Measurements from ENCODE around the gene PTP4A2. TPM values are rescaled to one million over a fixed set of nuclear protein-coding genes. Genes with fewer than 3 reads are reported as not detected.

The PTP4A2 gene
- total RNA-seq, result 252 TPM
- long read RNA-seq, transcript PTP4A2-221 (6 exons, 3,921 nt), result major isoform, 243 of 304 reads
- long read RNA-seq, partial matches to known transcripts, result 2 of 304 reads
- long read RNA-seq, other reads (novel, unspliced or antisense), result 53 of 304 reads

GRCh38 chr1:31938184-31938975 is at the start of gene PTP4A2:
Gene PTP4A2, minus strand, starts transcription at chr1:31938368. Its CDS starts 19,303 bp downstream, at chr1:31919065.
- peak; percentile 94 for ATAC-seq
- intact Hi-C loops (cut with micrococcal nuclease), result no loop called here
- DNase-seq, result peak; percentile 96

GRCh38 chr1:31987135-31987619 is 49.0 kb upstream of the PTP4A2 start:
- DNase-seq (no peak), ATAC-seq (no peak)
- intact Hi-C loops (cut with micrococcal nuclease), result no loop called here

DNA sequence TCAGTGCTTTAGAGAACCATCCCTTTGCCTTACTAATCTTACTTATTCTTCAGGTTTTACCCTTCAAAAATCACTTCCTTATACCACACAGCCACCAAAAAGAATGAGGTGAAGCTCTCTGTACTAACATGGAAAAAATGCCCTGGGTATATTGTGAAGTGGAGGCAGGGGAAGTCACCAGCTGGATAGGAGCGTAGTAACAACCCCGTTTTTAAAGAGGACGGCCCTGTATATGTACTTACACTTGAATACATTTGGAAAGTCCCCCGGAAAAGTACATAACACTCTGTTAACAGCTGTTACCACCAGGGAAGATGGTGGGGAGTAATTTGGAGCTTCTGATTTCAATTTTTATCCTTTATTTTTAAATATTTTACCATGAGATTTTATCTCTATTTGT is 47.3 kb upstream of the PTP4A2 start:
- DNase-seq, result no peak
- ATAC-seq, result peak; percentile 20
- intact Hi-C loops (cut with micrococcal nuclease), result no loop called here

- ATAC-seq (peak; percentile 80), DNase-seq (no peak)
- intact Hi-C loops (cut with micrococcal nuclease), result no loop called here
Measured at GRCh38 chr1:31984419-31985347, 46.5 kb upstream of the PTP4A2 start.

DNA sequence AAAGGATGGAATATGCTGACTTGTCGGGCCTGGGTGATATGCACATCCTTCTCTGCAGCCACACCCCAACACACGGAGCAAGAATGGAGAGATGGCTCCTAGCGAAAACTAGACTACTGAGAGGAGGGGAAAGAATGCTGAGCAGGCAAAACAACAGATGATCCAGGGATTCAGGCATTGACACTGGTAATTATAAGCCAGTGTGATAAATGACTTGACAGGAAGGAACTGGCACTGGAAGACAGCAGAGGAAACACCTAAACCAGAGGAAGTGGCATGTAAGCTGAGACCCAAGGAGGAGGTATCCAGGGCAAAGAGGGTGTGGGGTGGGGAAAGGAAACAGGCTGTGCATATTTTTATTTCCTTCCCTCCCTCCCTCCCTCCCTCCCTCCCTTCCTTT is 43.8 kb upstream of the PTP4A2 start:
- intact Hi-C loops (cut with micrococcal nuclease), result no loop called here
- DNase-seq (no peak), ATAC-seq (no peak)

DNA sequence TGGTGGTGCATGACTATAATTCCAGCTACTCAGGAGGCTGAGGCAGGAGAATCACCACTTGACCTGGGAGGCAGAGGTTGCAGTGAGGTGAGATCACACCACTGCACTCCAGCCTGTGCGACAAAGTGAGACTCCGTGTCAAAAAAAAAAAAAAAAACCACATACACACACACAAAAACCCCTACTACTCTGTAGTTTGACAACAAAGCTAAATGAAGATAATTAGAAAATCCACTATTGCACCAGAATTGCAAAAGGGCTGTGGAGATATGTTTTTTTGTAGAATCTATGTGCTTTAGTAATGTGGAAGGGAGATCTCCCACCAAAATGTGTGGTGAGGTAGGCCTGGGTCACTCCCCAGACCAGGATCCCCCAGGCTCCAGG is 43.3 kb upstream of the PTP4A2 start:
- intact Hi-C loops (cut with micrococcal nuclease), result no loop called here
- no peak for ATAC-seq
- no peak for DNase-seq

- intact Hi-C loops (cut with micrococcal nuclease), result no loop called here
- DNase-seq (no peak), ATAC-seq (no peak)
Measured at GRCh38 chr1:31980835-31981455, 42.8 kb upstream of the PTP4A2 start.

GRCh38 chr1:31978843-31979400 is 40.8 kb upstream of the PTP4A2 start:
- intact Hi-C loops (cut with micrococcal nuclease), result loop anchor here (10.0 kb wide), 1 partner anchor 174 kb away; no protein-coding TSS in a partner anchor

GRCh38 chr1:31977385-31978131 is 39.4 kb upstream of the PTP4A2 start:
- ATAC-seq (peak; percentile 79), DNase-seq (no peak)
- intact Hi-C loops (cut with micrococcal nuclease), result loop anchor here (10.0 kb wide), 1 partner anchor 173 kb away; no protein-coding TSS in a partner anchor

More at GRCh38 chr1:31978843-31979400, 40.8 kb upstream of the PTP4A2 start:
- ATAC-seq (no peak), DNase-seq (no peak)

DNA sequence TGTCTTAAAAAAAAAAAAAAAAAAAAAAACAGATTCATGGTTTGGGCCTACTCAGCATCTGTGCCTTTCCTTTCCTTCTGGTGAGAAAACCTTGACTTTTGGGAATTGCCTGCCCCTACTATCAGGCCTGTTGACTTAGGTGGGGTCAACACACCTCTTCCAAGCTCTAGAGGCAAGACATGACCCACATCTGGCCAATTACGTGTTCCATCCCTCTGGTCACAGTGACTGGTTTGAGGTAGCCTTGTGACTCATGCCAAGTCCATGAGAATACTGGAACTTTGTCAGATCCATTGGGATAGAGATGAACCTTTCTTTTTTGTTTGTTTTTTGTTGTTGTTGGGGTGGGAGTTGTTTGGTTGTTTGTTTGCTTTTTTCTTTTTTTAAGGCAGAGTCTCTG is 38.2 kb upstream of the PTP4A2 start:
- no peak for ATAC-seq
- no peak for DNase-seq
- intact Hi-C loops (cut with micrococcal nuclease), result loop anchor here (10.0 kb wide), 1 partner anchor 172 kb away; no protein-coding TSS in a partner anchor

DNA sequence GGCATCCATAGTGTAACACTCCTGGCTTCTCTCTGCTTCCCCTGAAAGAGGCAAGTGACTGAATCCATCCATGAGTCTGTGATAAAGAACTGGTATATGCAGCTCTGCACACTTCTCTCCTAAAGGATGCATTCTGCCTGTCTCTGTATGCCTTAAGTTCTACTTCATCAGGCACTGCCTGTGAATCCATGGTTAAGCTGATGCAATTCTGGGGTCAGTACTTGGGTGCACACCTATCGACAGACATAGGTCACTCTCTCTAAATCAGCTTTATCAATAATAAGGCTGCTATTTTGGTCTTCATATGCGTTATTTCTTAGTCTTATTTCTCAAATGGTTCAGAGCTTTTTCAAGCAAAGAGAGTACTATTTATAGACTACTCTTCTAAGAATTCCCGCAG is 32.7 kb upstream of the PTP4A2 start:
- no peak for ATAC-seq
- intact Hi-C loops (cut with micrococcal nuclease), result loop anchor here (10.0 kb wide), 1 partner anchor 166 kb away; no protein-coding TSS in a partner anchor
- DNase-seq, result no peak

GRCh38 chr1:31961536-31961935 is 23.4 kb upstream of the PTP4A2 start:
- intact Hi-C loops (cut with micrococcal nuclease), result no loop called here

GRCh38 chr1:31959521-31960340 is 21.6 kb upstream of the PTP4A2 start:
- intact Hi-C loops (cut with micrococcal nuclease), result no loop called here
- DNase-seq (no peak), ATAC-seq (no peak)

More at GRCh38 chr1:31961536-31961935, 23.4 kb upstream of the PTP4A2 start:
- DNase-seq, result no peak
- no peak for ATAC-seq

DNA sequence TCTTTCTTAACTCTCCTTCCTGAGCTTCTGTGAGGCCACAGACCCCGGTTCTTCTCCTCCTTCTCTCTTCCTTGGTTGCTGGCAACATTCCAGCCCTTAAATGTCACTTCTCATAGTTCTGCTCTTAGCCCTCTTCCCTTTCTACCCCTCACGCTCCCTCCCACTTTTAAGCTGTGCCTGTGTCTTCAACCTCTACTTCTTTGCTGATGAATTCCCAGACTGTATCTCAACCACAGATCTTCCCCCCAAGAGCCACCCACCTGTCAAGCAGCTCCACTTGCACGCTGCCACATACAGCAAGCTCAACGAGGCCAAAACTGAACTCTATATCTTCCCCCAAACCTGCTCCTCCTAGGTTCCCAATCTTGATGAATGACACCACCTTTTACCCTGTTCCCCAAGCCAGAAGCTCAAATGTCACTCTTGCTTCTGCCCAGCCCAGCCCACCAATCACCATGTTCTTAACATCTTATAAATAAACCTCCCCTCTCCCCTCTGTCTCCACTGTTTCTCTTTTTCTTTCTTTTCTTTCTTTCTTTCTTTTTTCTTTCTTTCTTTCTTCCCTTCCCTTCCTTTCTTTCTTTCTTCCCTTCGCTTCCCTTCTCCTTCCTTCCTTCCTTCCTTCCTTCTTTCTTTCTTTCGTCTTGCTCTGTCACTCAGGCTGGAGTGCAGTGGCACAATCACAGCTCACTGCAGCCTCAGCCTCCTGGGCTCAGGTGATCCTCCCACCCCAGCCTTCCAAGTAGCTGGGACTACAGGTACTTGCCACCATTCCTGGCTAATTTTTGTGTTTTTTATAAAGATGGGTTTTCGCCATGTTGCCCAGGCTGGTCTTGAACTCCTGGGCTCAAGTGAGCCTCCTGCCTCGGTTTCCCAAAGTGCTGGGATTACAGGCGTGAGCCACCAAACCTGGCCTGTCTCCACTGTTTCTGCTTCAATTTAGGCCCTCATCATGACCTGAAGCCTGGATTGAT is 19.8 kb upstream of the PTP4A2 start:
- intact Hi-C loops (cut with micrococcal nuclease), result no loop called here
- ATAC-seq (no peak), DNase-seq (no peak)

DNA sequence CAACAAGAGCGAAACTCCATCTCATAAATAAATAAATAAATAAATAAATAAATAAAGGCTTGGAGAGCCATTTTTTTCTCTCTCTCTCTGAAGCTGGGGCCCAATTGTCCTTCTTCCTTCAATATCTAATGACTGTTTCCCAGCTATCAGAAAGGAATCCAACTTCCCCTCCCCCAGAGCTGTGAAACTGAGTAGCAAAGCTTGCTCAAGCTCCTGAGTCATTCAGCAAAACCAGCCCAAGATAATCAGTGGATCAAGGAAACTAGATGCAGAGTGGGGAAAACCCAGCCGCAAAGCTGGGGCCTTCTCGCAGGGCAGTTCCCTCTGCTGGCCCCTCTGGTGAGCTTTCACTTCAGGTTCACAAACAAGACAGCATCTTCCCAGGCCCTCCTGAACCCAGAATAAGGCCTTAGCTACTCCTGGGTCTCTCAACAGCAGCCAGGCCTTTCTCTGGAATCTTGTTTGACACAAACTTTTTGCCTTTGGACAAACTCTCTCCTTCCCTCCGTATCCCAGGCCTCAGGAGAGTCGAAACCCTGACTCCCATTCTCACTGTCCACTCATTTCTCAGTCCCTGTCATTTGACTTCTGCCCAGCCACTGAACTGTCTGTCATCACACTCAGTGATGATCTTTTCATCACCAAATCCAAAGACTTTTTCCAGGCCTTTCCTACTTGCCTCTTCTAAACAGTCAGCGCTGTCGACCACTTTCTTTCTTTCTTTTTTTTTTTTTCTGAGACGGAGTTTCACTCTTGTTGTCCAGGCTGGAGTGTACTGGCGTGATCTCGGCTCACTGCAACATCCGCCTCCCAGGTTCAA is 18.0 kb upstream of the PTP4A2 start:
- intact Hi-C loops (cut with micrococcal nuclease), result no loop called here
- peak; percentile 76 for DNase-seq
- ATAC-seq, result peak; percentile 54

Data from left ventricle myocardium superior (tissue), 1 donor.